ENCODE results near the gene TMEM174. TPM values are rescaled to one million over a fixed set of nuclear protein-coding genes. Genes with fewer than 3 reads are reported as not detected.

The TMEM174 gene
- total RNA-seq, 1 donor from 2014 or later = not detected

- H3K27ac Mint-ChIP-seq = no peak overlapping the region
- no peaks in the 10 kb centered on the region for H3K36me3 Mint-ChIP-seq
- no peak for DNase-seq (ENCODE audit: extremely low spot score, unreplicated experiment)
- H3K27me3 Mint-ChIP-seq = peaks cover 23% of the 10 kb centered on the region
- H3K9me3 Mint-ChIP-seq = no peaks in the 10 kb centered on the region
- H3K4me3 Mint-ChIP-seq = no peak overlapping the region
- peaks cover 5% of the 10 kb centered on the region for H3K4me1 Mint-ChIP-seq (ENCODE audit: unreplicated experiment)
- no peak for TF ChIP-seq CTCF (conservative IDR thresholded peaks at IDR 0.05)
These were observed 6.7 kb downstream of the TMEM174 start for GRCh38 chr5:73179730-73180129.

DNA sequence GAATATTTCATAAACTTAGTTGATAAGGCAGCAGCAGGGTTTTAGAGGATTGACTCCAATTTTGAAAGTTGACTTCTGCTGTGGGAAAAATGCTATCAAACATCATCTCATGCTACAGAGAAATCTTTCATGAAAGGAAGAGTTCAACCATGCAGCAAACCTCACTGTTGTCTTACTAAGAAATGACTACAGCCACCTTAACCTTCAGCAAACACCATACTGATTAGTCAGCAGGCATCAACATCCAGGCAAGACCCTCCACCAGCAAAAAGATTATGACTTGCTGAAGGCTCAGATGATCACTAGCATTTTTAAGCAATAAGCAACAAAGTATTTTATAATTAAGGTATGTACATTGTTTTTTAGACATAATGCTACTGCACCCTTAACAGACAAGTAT lies 7.6 kb downstream of the TMEM174 start:
- no peak for TF ChIP-seq CTCF (conservative IDR thresholded peaks at IDR 0.05)
- no peak for DNase-seq (ENCODE audit: extremely low spot score, unreplicated experiment)

DNA sequence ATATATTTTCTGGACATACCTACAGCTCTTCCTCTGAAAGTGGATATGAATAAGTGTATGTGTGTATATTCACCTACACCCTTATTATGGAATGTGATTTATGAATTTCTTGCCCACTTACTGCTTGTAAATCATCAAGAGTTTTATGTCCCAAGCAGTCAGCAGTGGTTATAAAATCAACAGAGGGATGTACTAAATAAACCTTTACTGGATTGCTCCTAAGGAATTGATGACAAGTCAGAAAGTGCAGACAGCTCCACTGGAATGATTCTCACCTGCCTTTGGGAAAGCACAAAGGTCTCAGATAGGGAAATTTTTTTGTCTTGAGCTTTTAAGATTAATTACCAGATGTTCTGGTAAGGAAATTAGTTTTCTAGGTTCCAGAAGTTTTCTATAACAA lies 9.3 kb downstream of the TMEM174 start:
- Mint-ChIP-seq H3K4me1 (ENCODE audit: unreplicated experiment) (peaks cover 5% of the 10 kb centered on the region), H3K27ac (no peak overlapping the region), H3K9me3 (no peaks in the 10 kb centered on the region), H3K4me3 (no peak overlapping the region), H3K36me3 (no peaks in the 10 kb centered on the region), H3K27me3 (peaks cover 22% of the 10 kb centered on the region)
- TF ChIP-seq CTCF (conservative IDR thresholded peaks at IDR 0.05) = no peak
- DNase-seq (ENCODE audit: extremely low spot score, unreplicated experiment) = no peak

More for the DNA sequence above, 7.6 kb downstream of the TMEM174 start:
- Mint-ChIP-seq H3K27ac (no peak overlapping the region), H3K36me3 (no peaks in the 10 kb centered on the region), H3K4me3 (no peak overlapping the region), H3K27me3 (peaks cover 22% of the 10 kb centered on the region), H3K9me3 (no peaks in the 10 kb centered on the region), H3K4me1 (ENCODE audit: unreplicated experiment) (peaks cover 5% of the 10 kb centered on the region)

GRCh38 chr5:73183000-73183399 lies 10.0 kb downstream of the TMEM174 start:
- DNase-seq (ENCODE audit: extremely low spot score, unreplicated experiment) = no peak
- Mint-ChIP-seq H3K4me3 (no peak overlapping the region), H3K27ac (no peak overlapping the region), H3K27me3 (peaks cover 21% of the 10 kb centered on the region), H3K4me1 (ENCODE audit: unreplicated experiment) (peaks cover 5% of the 10 kb centered on the region), H3K36me3 (no peaks in the 10 kb centered on the region), H3K9me3 (no peaks in the 10 kb centered on the region)
- TF ChIP-seq CTCF (conservative IDR thresholded peaks at IDR 0.05) = no peak

- no peak for DNase-seq (ENCODE audit: extremely low spot score, unreplicated experiment)
- Mint-ChIP-seq H3K9me3 (no peaks in the 10 kb centered on the region), H3K36me3 (no peaks in the 10 kb centered on the region), H3K27me3 (peaks cover 19% of the 10 kb centered on the region), H3K27ac (no peak overlapping the region), H3K4me3 (no peak overlapping the region), H3K4me1 (ENCODE audit: unreplicated experiment) (peaks cover 5% of the 10 kb centered on the region)
- TF ChIP-seq CTCF (conservative IDR thresholded peaks at IDR 0.05) = no peak
These were observed 10.5 kb downstream of the TMEM174 start for GRCh38 chr5:73183481-73183891.

DNA sequence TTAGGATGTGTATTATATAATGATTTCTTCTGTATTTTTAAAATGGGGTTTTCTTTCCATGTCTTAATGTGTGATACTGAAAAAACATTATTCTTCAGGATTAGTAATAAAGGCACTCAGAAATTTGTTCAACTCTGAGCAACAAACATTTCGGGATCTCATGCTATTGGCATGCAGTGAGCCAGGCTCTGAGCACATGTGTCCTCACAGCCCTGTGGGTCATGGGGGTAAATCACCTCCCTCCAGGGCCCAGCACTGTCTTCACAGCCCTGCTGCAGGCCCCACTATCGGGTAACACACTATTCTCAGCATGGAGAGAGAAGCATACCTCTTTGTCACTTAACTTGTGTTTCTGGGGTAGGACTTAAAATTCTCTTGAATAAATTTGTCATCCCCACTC lies 14.0 kb downstream of the TMEM174 start:
- TF ChIP-seq CTCF (conservative IDR thresholded peaks at IDR 0.05) = no peak
- no peak for DNase-seq (ENCODE audit: extremely low spot score, unreplicated experiment)
- Mint-ChIP-seq H3K4me3 (no peak overlapping the region), H3K4me1 (ENCODE audit: unreplicated experiment) (peaks cover 11% of the 10 kb centered on the region), H3K9me3 (no peaks in the 10 kb centered on the region), H3K36me3 (no peaks in the 10 kb centered on the region), H3K27me3 (peaks cover 6% of the 10 kb centered on the region), H3K27ac (no peak overlapping the region)

Measured in type B pancreatic cell (in vitro differentiated cells).